CD4-positive, alpha-beta T cell treated with Interleukin-4 for 4 hours (primary cell): ENCODE results near the gene CARD10.

ENCODE experiments used
- DNase-seq: peaks from one replicate; pipeline ENCODE4 v3.0.0-alpha.2; 2020

CARD10 gene

GRCh38 chr22:37502342-37503182 lies 16.7 kb downstream of the CARD10 start:
- no peak for DNase-seq

GRCh38 chr22:37501610-37502341 lies 17.4 kb downstream of the CARD10 start:
- no peak for DNase-seq

GRCh38 chr22:37500745-37501609 lies 18.2 kb downstream of the CARD10 start:
- no peak for DNase-seq

- no peak for DNase-seq
Observed at GRCh38 chr22:37499789-37500540, 19.2 kb downstream of the CARD10 start.

GRCh38 chr22:37499027-37499707 lies 20.0 kb downstream of the CARD10 start:
- no peak for DNase-seq

- peak; percentile 57 for DNase-seq
Observed at GRCh38 chr22:37498289-37498909, 20.8 kb downstream of the CARD10 start.

- no peak for DNase-seq
Observed at GRCh38 chr22:37497062-37497599, 22.1 kb downstream of the CARD10 start.

GRCh38 chr22:37496651-37497050 lies 22.6 kb downstream of the CARD10 start:
- DNase-seq: no peak

GRCh38 chr22:37493979-37494378 lies 25.2 kb downstream of the CARD10 start:
- no peak for DNase-seq

GRCh38 chr22:37492428-37493344 lies 26.5 kb downstream of the CARD10 start:
- peak; percentile 64 for DNase-seq

GRCh38 chr22:37491559-37492427 lies 27.4 kb downstream of the CARD10 start:
- DNase-seq: no peak

GRCh38 chr22:37491106-37491505 lies 28.1 kb downstream of the CARD10 start:
- no peak for DNase-seq

GRCh38 chr22:37489983-37490382 lies 29.2 kb downstream of the CARD10 start:
- no peak for DNase-seq

GRCh38 chr22:37488337-37489135 lies 30.7 kb downstream of the CARD10 start:
- no peak for DNase-seq

- DNase-seq: no peak
Observed at GRCh38 chr22:37487571-37487970, 31.6 kb downstream of the CARD10 start.

GRCh38 chr22:37487129-37487528 lies 32.1 kb downstream of the CARD10 start:
- DNase-seq: no peak

GRCh38 chr22:37486224-37486845 lies 32.9 kb downstream of the CARD10 start, which contains the start of gene MFNG:
Gene MFNG (minus strand): TSS chr22:37486384. CDS start chr22:37486177, 207 bp downstream.
- DNase-seq: peak; percentile 77
